Immature natural killer cell (primary cell): ENCODE data around the gene SEMA3E. TPM values are rescaled to one million over a fixed set of nuclear protein-coding genes. Genes with fewer than 3 reads are reported as not detected.

Experiments
- DNase-seq, 3 donors: peaks; one replicate each; pipeline ENCODE4 v3.0.0; 2022; ENCODE audit warnings: mixed read lengths in 1 of 3
- H3K27ac Mint-ChIP-seq, 6 donors: one replicate each; pipeline ENCODE4 v1.8.0; 2020; ENCODE audit warnings: mixed read lengths in 6 of 6, mild to moderate bottlenecking in 5 of 6, inconsistent platforms in 4 of 6, moderate library complexity in 3 of 6
- H3K27me3 Mint-ChIP-seq, 3 donors: one replicate each; pipeline ENCODE4 v1.8.0; 2020 to 2021; ENCODE audit warnings: low read depth in 3 of 3, mild to moderate bottlenecking in 3 of 3, mixed read lengths in 3 of 3, moderate library complexity in 3 of 3, inconsistent platforms in 1 of 3
- H3K36me3 Mint-ChIP-seq, 3 donors: one replicate each; pipeline ENCODE4 v1.8.0; 2020; ENCODE audit warnings: mixed read lengths in 3 of 3, inconsistent platforms in 2 of 3, mild to moderate bottlenecking in 2 of 3
- H3K4me1 Mint-ChIP-seq, 2 donors: one replicate each; pipeline ENCODE4 v1.8.0; 2020; ENCODE audit warnings: inconsistent platforms in 2 of 2, mild to moderate bottlenecking in 2 of 2, mixed read lengths in 2 of 2, moderate library complexity in 1 of 2
- H3K4me3 Mint-ChIP-seq, 5 donors: one replicate each; pipeline ENCODE4 v1.8.0; 2020; ENCODE audit warnings: mild to moderate bottlenecking in 5 of 5, mixed read lengths in 5 of 5, inconsistent platforms in 3 of 5, moderate library complexity in 3 of 5
- H3K9me3 Mint-ChIP-seq, 6 donors: one replicate each; pipeline ENCODE4 v1.8.0; 2020; ENCODE audit warnings: mild to moderate bottlenecking in 6 of 6, mixed read lengths in 6 of 6, inconsistent platforms in 4 of 6, moderate library complexity in 3 of 6
- polyA plus RNA-seq, 3 donors: library from polyadenylated mRNA; unstranded; fragments of 300-500 nt; fragmentation: Illumina TruSeq; gene quantifications; one replicate each; pipeline ENCODE4 v1.2.3, GENCODE V29; 2021

Gene SEMA3E
- polyA plus RNA-seq, 3 donors from 2014 or later, result not detected

DNA sequence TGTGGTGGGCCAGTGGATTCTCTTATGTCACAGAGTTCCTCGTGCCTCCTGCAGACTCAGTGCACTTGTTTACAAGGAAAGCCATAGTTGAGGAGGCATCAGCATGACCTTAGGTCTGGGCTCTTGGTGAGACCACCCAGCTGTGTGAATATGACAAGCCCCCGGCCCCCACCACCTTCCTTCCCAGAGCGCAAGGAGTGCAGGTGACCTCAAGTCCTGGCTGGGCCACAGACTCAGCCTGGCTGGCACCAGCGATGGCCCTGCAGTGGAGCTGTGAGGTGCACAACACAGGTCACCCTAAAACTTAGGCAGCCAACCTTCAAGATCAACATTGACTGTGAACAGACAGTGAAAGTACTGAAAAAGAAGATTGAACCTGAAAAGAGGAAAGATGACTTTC lies 14.2 kb upstream of the SEMA3E start:
- Mint-ChIP-seq H3K27ac (no peak overlapping the region), H3K36me3 (no peaks in the 10 kb centered on the region), H3K9me3 (peaks cover 3 to 52% (median 16%) of the 10 kb centered on the region in 6 donors), H3K4me1 (no peaks in the 10 kb centered on the region), H3K4me3 (no peak overlapping the region), H3K27me3 (no peaks in the 10 kb centered on the region)
- DNase-seq, result no peak

DNA sequence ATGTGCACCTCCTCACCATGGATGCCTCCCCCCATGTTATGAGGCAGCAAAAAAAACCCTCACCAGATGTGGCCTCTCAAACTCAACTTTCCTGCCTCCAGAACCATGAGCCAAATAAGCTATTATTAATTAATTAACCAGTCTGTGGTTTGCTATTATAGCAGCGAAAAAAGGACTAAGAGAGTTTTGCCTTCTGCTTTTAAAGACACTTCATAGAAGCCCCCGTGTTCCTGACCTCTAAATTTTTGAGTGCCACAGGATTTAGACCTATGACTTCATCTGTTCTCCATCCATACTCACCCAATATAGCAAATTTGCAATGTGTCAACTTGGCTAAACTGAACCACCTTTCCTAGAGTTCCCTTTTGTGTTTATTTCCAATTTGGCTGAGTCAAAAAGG lies 9.2 kb upstream of the SEMA3E start:
- H3K27ac Mint-ChIP-seq, result no peak overlapping the region
- peaks cover 4 to 45% (median 14%) of the 10 kb centered on the region in 6 donors for H3K9me3 Mint-ChIP-seq

GRCh38 chr7:83655951-83656556 lies 7.1 kb upstream of the SEMA3E start:
- Mint-ChIP-seq H3K27ac (no peak overlapping the region), H3K9me3 (peaks cover 4 to 38% (median 12%) of the 10 kb centered on the region in 6 donors), H3K4me1 (no peaks in the 10 kb centered on the region), H3K4me3 (no peak overlapping the region), H3K36me3 (peaks cover 0 to 2% (median 0%) of the 10 kb centered on the region in 3 donors), H3K27me3 (peaks cover 0 to 2% (median 2%) of the 10 kb centered on the region in 3 donors)
- no peak for DNase-seq

More for the DNA sequence above, 9.2 kb upstream of the SEMA3E start:
- Mint-ChIP-seq H3K4me3 (no peak overlapping the region), H3K4me1 (no peaks in the 10 kb centered on the region), H3K27me3 (no peaks in the 10 kb centered on the region), H3K36me3 (no peaks in the 10 kb centered on the region)
- no peak for DNase-seq

DNA sequence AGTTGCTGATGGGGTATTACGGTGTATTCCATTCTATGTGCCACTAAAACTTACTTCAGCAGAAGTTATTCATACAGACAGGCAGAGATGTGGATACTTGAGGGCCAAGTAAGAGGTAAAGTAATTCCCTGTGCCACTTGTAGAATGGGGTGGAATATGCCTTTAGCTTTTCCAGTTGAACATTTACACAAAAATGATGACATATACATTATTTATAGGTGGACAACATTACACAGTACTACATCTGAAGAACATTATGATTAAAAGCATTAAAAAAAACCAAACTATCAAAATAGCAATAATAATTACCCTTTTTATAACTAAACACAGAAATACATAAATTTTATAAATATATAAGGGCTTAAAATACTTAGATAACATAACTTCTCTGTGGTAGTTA lies 3.5 kb upstream of the SEMA3E start:
- no peak overlapping the region for H3K27ac Mint-ChIP-seq
- H3K9me3 Mint-ChIP-seq, result peaks cover 5 to 43% (median 12%) of the 10 kb centered on the region in 6 donors
- peaks cover 0 to 4% (median 3%) of the 10 kb centered on the region in 3 donors for H3K36me3 Mint-ChIP-seq
- no peak for DNase-seq
- H3K27me3 Mint-ChIP-seq, result peaks cover 0 to 3% (median 2%) of the 10 kb centered on the region in 3 donors
- no peaks in the 10 kb centered on the region for H3K4me1 Mint-ChIP-seq
- H3K4me3 Mint-ChIP-seq, result no peak overlapping the region

DNA sequence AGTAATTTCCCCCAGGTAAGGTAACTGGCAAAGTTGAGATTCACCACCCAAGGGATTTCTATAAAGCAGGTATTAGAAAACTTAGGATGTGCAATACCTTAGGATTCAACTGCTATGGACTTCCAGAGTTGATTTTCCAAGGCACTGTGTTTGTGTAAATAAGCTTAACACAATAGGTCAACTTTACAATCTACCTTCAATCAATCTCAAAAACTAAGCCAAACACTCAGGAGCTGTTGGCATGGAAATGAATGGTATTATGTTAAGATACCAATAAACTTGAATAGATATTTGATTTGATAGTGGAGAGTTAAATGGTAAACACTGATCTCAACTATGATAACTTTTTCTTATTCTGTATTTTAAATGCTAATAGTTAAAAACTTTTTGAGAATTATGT lies 762 bp upstream of the SEMA3E start:
- Mint-ChIP-seq H3K27me3 (peaks cover 0 to 3% (median 2%) of the 10 kb centered on the region in 3 donors), H3K4me3 (no peak overlapping the region), H3K27ac (no peak overlapping the region), H3K36me3 (peaks cover 0 to 4% (median 3%) of the 10 kb centered on the region in 3 donors), H3K9me3 (peaks cover 6 to 31% (median 12%) of the 10 kb centered on the region in 6 donors), H3K4me1 (no peaks in the 10 kb centered on the region)
- no peak for DNase-seq

GRCh38 chr7:83646027-83646426 lies 2.9 kb downstream of the SEMA3E start:
- H3K9me3 Mint-ChIP-seq, result peaks cover 5 to 43% (median 14%) of the 10 kb centered on the region in 6 donors
- H3K36me3 Mint-ChIP-seq, result peaks cover 0 to 3% (median 2%) of the 10 kb centered on the region in 3 donors
- H3K27me3 Mint-ChIP-seq, result peaks cover 0 to under 1% (median 0%) of the 10 kb centered on the region in 3 donors
- DNase-seq, result no peak
- no peak overlapping the region for H3K4me3 Mint-ChIP-seq
- H3K27ac Mint-ChIP-seq, result no peak overlapping the region
- no peaks in the 10 kb centered on the region for H3K4me1 Mint-ChIP-seq

DNA sequence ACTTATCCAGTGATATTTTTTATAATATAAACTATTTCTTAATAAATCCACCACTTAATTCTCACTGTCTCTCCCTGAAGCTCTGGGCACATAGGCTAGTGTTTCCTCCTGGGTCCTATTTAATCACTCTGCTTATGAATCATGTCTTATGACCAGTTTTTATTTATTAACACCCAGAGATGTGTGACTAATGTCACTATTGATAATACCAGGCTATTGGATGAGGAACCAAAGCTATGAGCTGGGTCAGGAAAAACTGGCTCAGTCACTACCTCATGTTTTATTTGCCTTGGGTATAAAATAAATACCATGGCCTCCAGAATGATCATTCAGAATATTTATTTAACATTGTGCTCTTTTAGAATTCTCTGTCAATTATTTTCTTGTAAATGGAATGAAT lies 5.2 kb downstream of the SEMA3E start:
- Mint-ChIP-seq H3K27me3 (no peaks in the 10 kb centered on the region), H3K9me3 (peaks cover 1 to 35% (median 7%) of the 10 kb centered on the region in 6 donors), H3K4me1 (no peaks in the 10 kb centered on the region), H3K4me3 (no peak overlapping the region), H3K27ac (no peak overlapping the region), H3K36me3 (peaks cover 0 to under 1% (median 0%) of the 10 kb centered on the region in 3 donors)
- no peak for DNase-seq

- DNase-seq, result no peak
- Mint-ChIP-seq H3K4me1 (no peaks in the 10 kb centered on the region), H3K36me3 (no peaks in the 10 kb centered on the region), H3K4me3 (no peak overlapping the region), H3K9me3 (peaks cover 1 to 28% (median 6%) of the 10 kb centered on the region in 6 donors), H3K27me3 (no peaks in the 10 kb centered on the region), H3K27ac (no peak overlapping the region)
These were observed 5.9 kb downstream of the SEMA3E start for GRCh38 chr7:83643012-83643411.

DNA sequence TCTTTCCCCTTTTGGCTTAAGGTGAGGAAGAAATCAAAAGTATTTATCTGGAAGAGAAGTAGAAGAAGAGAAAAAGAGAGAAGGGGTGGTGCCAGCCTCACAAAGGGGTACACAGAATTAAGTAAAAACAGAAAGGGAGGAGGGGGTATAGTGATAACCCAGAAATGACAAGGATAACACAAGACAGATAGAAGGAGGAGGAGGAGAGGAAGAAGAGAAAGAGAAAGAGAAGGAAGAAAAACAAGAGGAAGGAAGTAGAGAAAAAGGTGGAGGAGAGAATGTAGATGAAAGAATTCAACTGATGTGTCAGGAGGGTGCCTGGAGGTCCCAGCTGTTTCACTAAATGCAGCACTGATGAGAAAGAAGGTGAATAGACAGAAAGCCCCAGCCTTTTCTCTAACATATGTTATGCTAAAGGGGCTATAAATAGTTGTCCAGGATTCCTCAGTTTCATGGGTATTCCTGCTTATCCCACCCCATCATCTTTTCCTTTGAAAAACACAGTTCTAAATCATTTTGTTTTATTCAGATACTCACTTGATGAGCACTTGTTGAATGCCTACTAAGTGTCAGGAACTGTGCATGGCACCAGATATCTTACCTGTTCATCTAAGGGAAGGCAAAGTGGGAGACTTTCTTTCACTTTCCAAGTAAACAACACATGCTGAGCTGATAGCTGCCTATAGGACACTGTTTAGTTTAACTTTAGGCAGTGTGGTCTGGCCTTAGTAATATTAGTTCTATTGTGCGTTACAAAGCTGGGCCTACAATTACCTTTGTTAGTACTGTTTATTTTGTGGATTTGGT lies 8.0 kb downstream of the SEMA3E start:
- Mint-ChIP-seq H3K36me3 (no peaks in the 10 kb centered on the region), H3K27ac (no peak overlapping the region), H3K4me3 (no peak overlapping the region), H3K9me3 (peaks cover 3 to 32% (median 5%) of the 10 kb centered on the region in 6 donors), H3K4me1 (no peaks in the 10 kb centered on the region), H3K27me3 (no peaks in the 10 kb centered on the region)
- no peak for DNase-seq

- Mint-ChIP-seq H3K4me3 (no peak overlapping the region), H3K27me3 (no peaks in the 10 kb centered on the region), H3K4me1 (no peaks in the 10 kb centered on the region), H3K27ac (no peak overlapping the region), H3K9me3 (peaks cover 2 to 35% (median 5%) of the 10 kb centered on the region in 6 donors), H3K36me3 (no peaks in the 10 kb centered on the region)
- DNase-seq, result no peak
These were observed 8.7 kb downstream of the SEMA3E start for GRCh38 chr7:83640240-83640639.

DNA sequence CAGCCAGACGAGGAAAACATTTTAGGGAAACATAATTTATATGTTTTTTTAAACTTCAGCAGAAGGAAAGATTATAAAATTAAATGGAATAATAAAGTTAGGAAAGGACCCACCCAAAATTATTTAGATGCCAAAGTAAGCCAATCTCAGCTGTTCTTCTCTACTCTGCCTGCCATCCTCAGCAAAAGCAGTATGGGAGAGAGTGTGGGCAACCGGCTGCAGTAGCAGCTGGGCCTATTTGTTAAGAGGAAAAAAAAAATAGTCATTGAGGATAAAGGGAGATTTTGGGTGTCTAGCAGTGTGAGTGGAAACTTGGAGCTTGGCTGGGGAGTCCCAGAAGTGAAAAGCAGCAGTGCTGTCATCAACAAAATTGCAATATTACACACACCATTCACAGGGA lies 15.4 kb downstream of the SEMA3E start:
- no peak overlapping the region for H3K27ac Mint-ChIP-seq
- H3K9me3 Mint-ChIP-seq, result peaks cover 7 to 37% (median 14%) of the 10 kb centered on the region in 6 donors
- no peaks in the 10 kb centered on the region for H3K27me3 Mint-ChIP-seq
- H3K4me3 Mint-ChIP-seq, result no peak overlapping the region
- H3K4me1 Mint-ChIP-seq, result no peaks in the 10 kb centered on the region
- H3K36me3 Mint-ChIP-seq, result peaks cover 0 to 3% (median 0%) of the 10 kb centered on the region in 3 donors
- no peak for DNase-seq

GRCh38 chr7:83629117-83629880 lies 19.6 kb downstream of the SEMA3E start:
- Mint-ChIP-seq H3K4me1 (no peaks in the 10 kb centered on the region), H3K36me3 (peaks cover 0 to 3% (median 0%) of the 10 kb centered on the region in 3 donors), H3K4me3 (no peak overlapping the region), H3K27ac (no peak overlapping the region), H3K27me3 (peaks cover 0 to 6% (median 2%) of the 10 kb centered on the region in 3 donors), H3K9me3 (peaks cover 9 to 53% (median 35%) of the 10 kb centered on the region in 6 donors)
- DNase-seq, result no peak

- DNase-seq, result no peak
- Mint-ChIP-seq H3K4me1 (no peaks in the 10 kb centered on the region), H3K27me3 (no peaks in the 10 kb centered on the region), H3K27ac (no peak overlapping the region), H3K36me3 (no peaks in the 10 kb centered on the region), H3K4me3 (no peak overlapping the region), H3K9me3 (peaks cover 7 to 38% (median 16%) of the 10 kb centered on the region in 6 donors)
These were observed 31.1 kb downstream of the SEMA3E start for GRCh38 chr7:83617858-83618257.

DNA sequence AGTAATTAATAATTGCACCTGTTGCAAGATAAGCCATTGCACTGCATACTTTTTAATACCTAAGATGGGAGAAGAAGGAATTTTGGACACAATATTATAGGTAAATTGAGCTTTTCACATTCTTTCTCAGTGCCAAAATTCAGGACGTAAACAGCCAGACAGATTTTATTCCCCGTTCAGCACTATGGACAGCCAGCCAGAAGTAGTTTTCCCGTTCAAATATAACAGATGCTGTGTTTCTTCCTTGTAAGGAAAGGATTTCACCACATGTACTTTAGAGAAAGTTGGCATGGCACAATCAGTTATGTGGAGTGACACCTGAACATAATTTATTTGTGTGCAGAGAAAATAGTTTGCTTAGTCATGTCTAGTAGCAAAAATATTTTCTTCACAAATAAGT lies 34.8 kb downstream of the SEMA3E start:
- DNase-seq, result no peak
- Mint-ChIP-seq H3K9me3 (peaks cover 3 to 30% (median 11%) of the 10 kb centered on the region in 6 donors), H3K27me3 (no peaks in the 10 kb centered on the region), H3K4me1 (no peaks in the 10 kb centered on the region), H3K27ac (no peak overlapping the region), H3K4me3 (no peak overlapping the region), H3K36me3 (no peaks in the 10 kb centered on the region)
